Keratinocyte (primary cell): ENCODE data around the gene TMEM88. TPM values are rescaled to one million over a fixed set of nuclear protein-coding genes. Genes with fewer than 3 reads are reported as not detected.
"Not testable (repeated sequence)": the region's sequence is repeated elsewhere in the genome, so short reads cannot be mapped to it uniquely, and the experiment has no call there.

Experiments
- DNase-seq: peaks from one replicate; pipeline ENCODE4 v3.0.0-alpha.2; 2011; ENCODE audit warnings: low read depth, missing footprints, low spot score
- FAIRE-seq: peaks from 2 replicates; lab custom pipeline; 2011; peaks lifted over from hg19 to GRCh38; lab: Jason Lieb, UNC
- H2AFZ ChIP-seq: 2 replicates; pipeline ENCODE4 v1.6.0; 2012; ENCODE audit warnings: low read length, control low read depth, inconsistent platforms; ENCODE audit not compliant: control insufficient read depth
- H3K27ac ChIP-seq: 2 replicates; pipeline ENCODE4 v1.5.1; 2011; ENCODE audit warnings: low read length; ENCODE audit not compliant: control insufficient read depth, insufficient read depth
- H3K27me3 ChIP-seq: 3 replicates; pipeline ENCODE4 v1.6.0; 2011; ENCODE audit warnings: low read length; ENCODE audit not compliant: control insufficient read depth, insufficient read depth; ENCODE audit errors: extremely low read depth
- H3K36me3 ChIP-seq, 2 experiments: 2 replicates in 1 of 2; 3 replicates in 1 of 2; pipeline ENCODE4 v1.5.1; 2011; ENCODE audit warnings: low read length in 2 of 2, mild to moderate bottlenecking in 1 of 2; ENCODE audit not compliant: control insufficient read depth in 2 of 2, insufficient read depth in 2 of 2; ENCODE audit errors: extremely low read depth in 1 of 2
- H3K4me1 ChIP-seq: 3 replicates; pipeline ENCODE4 v1.5.1; 2011; ENCODE audit warnings: low read length; ENCODE audit not compliant: control insufficient read depth, insufficient read depth; ENCODE audit errors: extremely low read depth
- H3K4me2 ChIP-seq: 3 replicates; pipeline ENCODE4 v1.6.0; 2011; ENCODE audit warnings: low read depth, low read length; ENCODE audit not compliant: control insufficient read depth, insufficient read depth; ENCODE audit errors: extremely low read depth
- H3K4me3 ChIP-seq, 3 experiments: fragments of 200-600 bp in 1 of 3; sonication (generic) in 1 of 3; 2 replicates in 2 of 3; 3 replicates in 1 of 3; pipeline ENCODE4 v1.5.1; 2011 to 2016; ENCODE audit warnings: low read length in 3 of 3, mild to moderate bottlenecking in 3 of 3, control low read depth in 2 of 3, inconsistent platforms in 1 of 3, low read depth in 1 of 3, mixed read lengths in 1 of 3, mixed run types in 1 of 3, moderate library complexity in 1 of 3; ENCODE audit not compliant: control insufficient read depth in 2 of 3, insufficient read depth in 2 of 3; ENCODE audit errors: extremely low read depth in 1 of 3
- H3K79me2 ChIP-seq: 2 replicates; pipeline ENCODE4 v1.6.0; 2012; ENCODE audit warnings: low read length; ENCODE audit not compliant: control insufficient read depth, insufficient read depth
- H3K9ac ChIP-seq: 3 replicates; pipeline ENCODE4 v1.6.0; 2011; ENCODE audit warnings: low read length; ENCODE audit not compliant: control insufficient read depth, insufficient read depth; ENCODE audit errors: extremely low read depth
- H3K9me1 ChIP-seq: 3 replicates; pipeline ENCODE4 v1.6.0; 2011; ENCODE audit warnings: low read length; ENCODE audit not compliant: control insufficient read depth, insufficient read depth; ENCODE audit errors: extremely low read depth
- H3K9me3 ChIP-seq: 2 replicates; pipeline ENCODE4 v1.5.1; 2012; ENCODE audit warnings: low read depth, low read length; ENCODE audit not compliant: control insufficient read depth
- H4K20me1 ChIP-seq: 3 replicates; pipeline ENCODE4 v1.6.0; 2011; ENCODE audit warnings: low read length; ENCODE audit not compliant: control insufficient read depth, insufficient read depth; ENCODE audit errors: extremely low read depth
- CTCF ChIP-seq, 3 experiments: IDR thresholded peaks in 1 of 3; conservative IDR thresholded peaks in 1 of 3; optimal IDR thresholded peaks in 1 of 3; 2 replicates in 2 of 3; 3 replicates in 1 of 3; pipeline versions ENCODE3 to v1.5.1; 2011; ENCODE audit warnings: low read length in 3 of 3, mild to moderate bottlenecking in 3 of 3, moderate library complexity in 2 of 3, control low read depth in 1 of 3, inconsistent platforms in 1 of 3; ENCODE audit not compliant: insufficient read depth in 2 of 3; ENCODE audit errors: extremely low read depth in 1 of 3
- EZH2 ChIP-seq: IDR thresholded peaks from one replicate; pipeline ENCODE4 v1.6.1; 2012; ENCODE audit warnings: inconsistent platforms, mild to moderate bottlenecking, low read length, moderate library complexity
- dilution Hi-C: fragments of 300-500 bp; cut with MboI; formaldehyde crosslinking; loops from one replicate; pipeline ENCODE4 v1.7.0; 2020; ENCODE audit warnings: low sequenced_read_pairs; ENCODE audit not compliant: extremely low pct_ligation_motif_present
- polyA plus RNA-seq, 5 experiments: library from polyadenylated mRNA; depleted of rRNA in 3 of 5; stranded (reverse) in 3 of 5; stranded (forward) in 1 of 5; unstranded in 1 of 5; fragments of >200 nt; gene quantifications; 1 replicate in 1 of 5; 2 replicates in 3 of 5; 3 replicates in 1 of 5; pipeline versions ENCODE4 v1.2.1 to v1.2.3, GENCODE V29; 2011 to 2012; ENCODE audit warnings: missing spikeins in 2 of 5, low read depth in 1 of 5, low replicate concordance in 1 of 5

The TMEM88 gene
- polyA plus RNA-seq, 1 donor (not counting 4 experiments of a cell fraction or from before 2014, with no cell fraction given): 0.45 TPM

GRCh38 chr17:7807206-7807605 lies 47.7 kb upstream of the TMEM88 start:
- no peak overlapping the region for H2AFZ ChIP-seq
- H3K4me2 ChIP-seq: no peak overlapping the region
- TF ChIP-seq EZH2: no peak
- no peak for TF ChIP-seq CTCF (optimal IDR thresholded peaks at IDR 0.05 in 1 of 3, IDR thresholded peaks at IDR 0.05 in 1 of 3, conservative IDR thresholded peaks at IDR 0.05 in 1 of 3; ENCODE audit: extremely low read depth in 1 of 3, insufficient read depth in 2 of 3, low read length in 3 of 3)
- H3K9me3 ChIP-seq: no peaks in the 10 kb centered on the region
- H3K27me3 ChIP-seq: no peaks in the 10 kb centered on the region
- H3K79me2 ChIP-seq: no peaks in the 10 kb centered on the region
- dilution Hi-C loops: no loop called here
- H3K9me1 ChIP-seq: no peaks in the 10 kb centered on the region
- DNase-seq: no peak
- no peak for FAIRE-seq
- peaks cover 20% of the 10 kb centered on the region for H3K4me1 ChIP-seq
- H4K20me1 ChIP-seq: no peaks in the 10 kb centered on the region
- H3K27ac ChIP-seq: no peak overlapping the region
- no peaks in the 10 kb centered on the region for H3K36me3 ChIP-seq
- H3K4me3 ChIP-seq: no peak overlapping the region
- no peak overlapping the region for H3K9ac ChIP-seq

- FAIRE-seq (peak; percentile 97), DNase-seq (no peak)
- Histone ChIP-seq H3K36me3 (no peaks in the 10 kb centered on the region), H3K9me3 (no peaks in the 10 kb centered on the region), H3K4me1 (peaks cover 20% of the 10 kb centered on the region), H3K79me2 (no peaks in the 10 kb centered on the region), H3K4me3 (peak overlapping the region; percentile 0 to 75 (median 63)), H3K4me2 (peak overlapping the region; percentile 98), H3K9ac (peak overlapping the region; percentile 59), H2AFZ (peak overlapping the region; percentile 83), H4K20me1 (no peaks in the 10 kb centered on the region), H3K27ac (peak overlapping the region; percentile 78), H3K9me1 (no peaks in the 10 kb centered on the region), H3K27me3 (no peaks in the 10 kb centered on the region)
- dilution Hi-C loops: no loop called here
- TF ChIP-seq EZH2: no peak
- TF ChIP-seq CTCF (optimal IDR thresholded peaks at IDR 0.05 in 1 of 3, IDR thresholded peaks at IDR 0.05 in 1 of 3, conservative IDR thresholded peaks at IDR 0.05 in 1 of 3; ENCODE audit: extremely low read depth in 1 of 3, insufficient read depth in 2 of 3, low read length in 3 of 3): no peak
These were observed 45.6 kb upstream of the TMEM88 start for GRCh38 chr17:7809086-7809790.

- H3K27ac ChIP-seq: peak overlapping the region; percentile 78
These were observed 45.0 kb upstream of the TMEM88 start for GRCh38 chr17:7809791-7810343.

More at GRCh38 chr17:7809791-7810343, 45.0 kb upstream of the TMEM88 start:
- H3K36me3 ChIP-seq, DNase-seq, H3K27me3 ChIP-seq, H3K4me3 ChIP-seq, H3K79me2 ChIP-seq, dilution Hi-C loops, H3K9me1 ChIP-seq, H2AFZ ChIP-seq, H4K20me1 ChIP-seq, H3K9me3 ChIP-seq: not testable (repeated sequence)
- H3K4me1 ChIP-seq: peaks cover 20% of the 10 kb centered on the region
- peak; percentile 5 for FAIRE-seq
- peak overlapping the region; percentile 98 for H3K4me2 ChIP-seq
- H3K9ac ChIP-seq: peak overlapping the region; percentile 1
